HUES48 (cell line): ENCODE measurements around the gene LCE3A.
"Not testable (repeated sequence)": the region's sequence is repeated elsewhere in the genome, so short reads cannot be mapped to it uniquely, and the experiment has no call there.

Source experiments
- H3K27ac ChIP-seq: one replicate; pipeline ENCODE4 v1.7.0; 2013; ENCODE audit warnings: low read depth, low read length, inconsistent platforms
- H3K27me3 ChIP-seq: 2 replicates; pipeline ENCODE4 v1.6.1; 2013; ENCODE audit warnings: mild to moderate bottlenecking, low read length; ENCODE audit not compliant: control insufficient read depth, insufficient read depth
- H3K36me3 ChIP-seq: 2 replicates; pipeline ENCODE4 v1.6.1; 2013; ENCODE audit warnings: low read length; ENCODE audit not compliant: control insufficient read depth, insufficient read depth
- H3K4me1 ChIP-seq: 2 replicates; pipeline ENCODE4 v1.6.1; 2013; ENCODE audit warnings: mild to moderate bottlenecking, low read length; ENCODE audit not compliant: control insufficient read depth, insufficient read depth
- H3K4me3 ChIP-seq: 2 replicates; pipeline ENCODE4 v1.5.1; 2013; ENCODE audit warnings: mild to moderate bottlenecking, low read depth, low read length
- H3K9ac ChIP-seq: 2 replicates; pipeline ENCODE4 v1.6.1; 2013; ENCODE audit warnings: mild to moderate bottlenecking, low read depth, low read length, moderate library complexity
- H3K9me3 ChIP-seq: 2 replicates; pipeline ENCODE4 v1.6.1; 2013; ENCODE audit warnings: low read length; ENCODE audit not compliant: control insufficient read depth, insufficient read depth

The LCE3A gene

GRCh38 chr1:152622803-152623202 lies at the start of gene LCE3A:
Gene LCE3A (minus strand): TSS chr1:152623103. CDS start chr1:152623103, 0 bp downstream.
- H3K9me3 ChIP-seq, result peaks cover 97% of the 10 kb centered on the region
- no peak within 1 kb of the TSS for H3K27ac ChIP-seq
- no peaks in the 10 kb centered on the region for H3K4me1 ChIP-seq
- no peaks in the 10 kb centered on the region for H3K36me3 ChIP-seq
- no peaks in the 10 kb centered on the region for H3K27me3 ChIP-seq
- no peak within 1 kb of the TSS; the same call in 1 of the 2 replicates for H3K4me3 ChIP-seq
- no peak within 1 kb of the TSS for H3K9ac ChIP-seq

- H3K9ac ChIP-seq, result no peak overlapping the region
- H3K36me3 ChIP-seq, result no peaks in the 10 kb centered on the region
- no peak overlapping the region for H3K27ac ChIP-seq
- H3K4me3 ChIP-seq, result no peak overlapping the region
- no peaks in the 10 kb centered on the region for H3K27me3 ChIP-seq
- peaks cover 89% of the 10 kb centered on the region for H3K9me3 ChIP-seq
- H3K4me1 ChIP-seq, result no peaks in the 10 kb centered on the region
These were observed 44.7 kb upstream of the LCE3A start for GRCh38 chr1:152667648-152668047.

DNA sequence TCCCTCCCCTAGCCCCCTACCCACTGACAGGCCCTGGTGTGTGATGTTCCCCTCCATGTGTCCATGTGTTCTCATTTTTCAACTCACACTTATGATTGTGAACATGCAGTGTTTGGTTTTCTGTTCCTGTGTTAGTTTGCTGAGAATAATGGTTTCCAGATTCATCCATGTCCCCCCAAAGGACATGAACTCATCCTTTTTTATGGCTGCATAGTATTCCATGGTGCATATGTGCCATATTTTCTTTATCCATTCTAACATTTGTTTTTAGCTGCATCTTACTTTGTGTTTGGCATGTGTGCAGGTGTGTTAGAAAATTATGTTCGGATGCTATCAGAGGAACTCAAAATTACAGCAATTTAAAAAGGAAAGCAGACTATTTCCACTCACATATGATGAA lies 43.3 kb upstream of the LCE3A start:
- H3K27ac ChIP-seq, H3K27me3 ChIP-seq, H3K9ac ChIP-seq, H3K36me3 ChIP-seq, H3K4me1 ChIP-seq, H3K4me3 ChIP-seq: not testable (repeated sequence)
- peaks cover 92% of the 10 kb centered on the region for H3K9me3 ChIP-seq

DNA sequence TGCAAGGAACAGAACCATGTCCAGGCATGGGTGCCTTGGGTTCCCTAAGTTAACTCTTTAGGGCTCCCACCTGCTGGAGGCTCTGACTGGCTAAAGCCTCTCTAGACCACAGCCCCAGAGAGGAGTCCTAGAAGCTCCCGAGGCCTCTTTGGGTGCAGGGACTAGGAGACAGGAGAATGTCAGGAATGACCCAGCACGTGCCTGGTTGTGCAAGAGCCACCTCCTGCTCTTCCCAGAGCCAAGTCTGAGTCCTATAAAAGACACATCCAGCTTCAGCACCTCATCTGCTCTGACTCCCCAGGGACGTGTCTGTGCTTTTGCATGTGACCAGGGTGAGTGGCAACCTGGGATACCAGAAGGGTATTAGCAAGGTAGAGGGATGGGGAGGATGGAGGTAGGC lies 40.2 kb upstream of the LCE3A start, which contains the start of gene LCE2D:
Gene LCE2D (plus strand): TSS at position 283 of the 400 bp plus-strand sequence. CDS start 726 bp downstream, outside the sequence.
- peaks cover 95% of the 10 kb centered on the region for H3K9me3 ChIP-seq
- H3K9ac ChIP-seq, result no peak within 1 kb of the TSS
- no peaks in the 10 kb centered on the region for H3K4me1 ChIP-seq
- no peak within 1 kb of the TSS for H3K27ac ChIP-seq
- no peaks in the 10 kb centered on the region for H3K27me3 ChIP-seq
- no peak within 1 kb of the TSS for H3K4me3 ChIP-seq
- no peaks in the 10 kb centered on the region for H3K36me3 ChIP-seq

DNA sequence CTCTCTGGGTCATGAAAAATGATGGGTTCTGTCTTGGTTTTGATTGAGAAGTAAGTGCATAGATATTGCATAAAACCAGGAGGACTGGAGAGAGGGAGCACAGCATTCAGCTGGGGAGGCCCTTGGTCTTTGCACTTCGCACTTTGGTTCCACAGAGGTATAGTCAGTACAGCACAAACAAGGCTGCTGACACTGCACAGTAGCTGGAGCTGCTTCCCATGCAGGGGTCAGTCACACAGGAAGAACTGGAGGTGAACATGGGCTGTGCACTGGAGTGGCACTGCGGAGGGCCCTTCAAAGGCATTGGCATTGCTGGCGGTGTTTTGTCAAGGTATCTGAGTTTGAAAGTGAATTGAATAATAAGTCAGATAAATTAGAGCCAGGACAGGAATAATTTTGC lies 35.7 kb upstream of the LCE3A start:
- Histone ChIP-seq H3K4me1 (no peaks in the 10 kb centered on the region), H3K9ac (no peak overlapping the region), H3K27me3 (no peaks in the 10 kb centered on the region), H3K4me3 (no peak overlapping the region), H3K36me3 (no peaks in the 10 kb centered on the region), H3K9me3 (peaks cover 95% of the 10 kb centered on the region), H3K27ac (no peak overlapping the region)

- H3K4me3 ChIP-seq, result no peak overlapping the region
- no peak overlapping the region for H3K9ac ChIP-seq
- H3K4me1 ChIP-seq, result no peaks in the 10 kb centered on the region
- H3K27me3 ChIP-seq, result no peaks in the 10 kb centered on the region
- H3K27ac ChIP-seq, result no peak overlapping the region
- no peaks in the 10 kb centered on the region for H3K36me3 ChIP-seq
- peaks cover 94% of the 10 kb centered on the region for H3K9me3 ChIP-seq
These were observed 34.8 kb upstream of the LCE3A start for GRCh38 chr1:152657677-152658076.

GRCh38 chr1:152656459-152656858 lies 33.6 kb upstream of the LCE3A start:
- Histone ChIP-seq H3K9ac (no peak overlapping the region), H3K27me3 (no peaks in the 10 kb centered on the region), H3K4me1 (no peaks in the 10 kb centered on the region), H3K36me3 (no peaks in the 10 kb centered on the region), H3K9me3 (peaks cover 92% of the 10 kb centered on the region), H3K4me3 (no peak overlapping the region), H3K27ac (no peak overlapping the region)

GRCh38 chr1:152654110-152654509 lies 31.2 kb upstream of the LCE3A start:
- Histone ChIP-seq H3K9me3 (peaks cover 91% of the 10 kb centered on the region), H3K36me3 (no peaks in the 10 kb centered on the region), H3K27me3 (no peaks in the 10 kb centered on the region), H3K4me1 (no peaks in the 10 kb centered on the region), H3K9ac (no peak overlapping the region), H3K4me3 (no peak overlapping the region), H3K27ac (no peak overlapping the region)

- no peaks in the 10 kb centered on the region for H3K4me1 ChIP-seq
- no peak overlapping the region for H3K4me3 ChIP-seq
- no peaks in the 10 kb centered on the region for H3K27me3 ChIP-seq
- H3K36me3 ChIP-seq, result no peaks in the 10 kb centered on the region
- no peak overlapping the region for H3K9ac ChIP-seq
- H3K27ac ChIP-seq, result no peak overlapping the region
- H3K9me3 ChIP-seq, result peaks cover 94% of the 10 kb centered on the region
These were observed 23.8 kb upstream of the LCE3A start for GRCh38 chr1:152646656-152647055.

DNA sequence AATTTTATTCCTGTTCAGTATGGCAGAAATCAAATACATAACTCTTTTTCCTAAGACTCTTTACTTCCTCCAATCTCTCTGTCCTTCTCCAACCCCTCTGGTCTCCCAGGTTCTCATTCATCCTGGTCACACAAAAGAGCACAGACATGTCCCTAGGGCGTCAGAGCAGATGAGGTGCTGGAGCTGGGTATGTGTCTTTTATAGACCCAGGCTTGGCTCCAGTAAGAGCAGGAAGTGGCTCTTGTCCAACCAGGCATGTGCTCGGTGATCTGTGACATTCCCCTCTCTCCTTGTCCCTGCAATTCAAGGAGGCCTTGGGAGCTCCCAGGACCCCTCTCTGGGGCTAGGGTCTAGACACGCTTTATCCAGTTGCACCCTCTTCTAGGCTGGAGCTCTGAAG lies 22.2 kb upstream of the LCE3A start:
- Histone ChIP-seq H3K27ac (no peak overlapping the region), H3K4me1 (no peaks in the 10 kb centered on the region), H3K27me3 (no peaks in the 10 kb centered on the region), H3K36me3 (no peaks in the 10 kb centered on the region), H3K9ac (no peak overlapping the region), H3K9me3 (peaks cover 95% of the 10 kb centered on the region), H3K4me3 (no peak overlapping the region; the same call in 1 of the 2 replicates)

- Histone ChIP-seq H3K27ac (no peak overlapping the region), H3K9ac (no peak overlapping the region), H3K36me3 (no peaks in the 10 kb centered on the region), H3K4me1 (no peaks in the 10 kb centered on the region), H3K4me3 (no peak overlapping the region), H3K27me3 (no peaks in the 10 kb centered on the region), H3K9me3 (peaks cover 96% of the 10 kb centered on the region)
These were observed 21.0 kb upstream of the LCE3A start for GRCh38 chr1:152643945-152644344.

DNA sequence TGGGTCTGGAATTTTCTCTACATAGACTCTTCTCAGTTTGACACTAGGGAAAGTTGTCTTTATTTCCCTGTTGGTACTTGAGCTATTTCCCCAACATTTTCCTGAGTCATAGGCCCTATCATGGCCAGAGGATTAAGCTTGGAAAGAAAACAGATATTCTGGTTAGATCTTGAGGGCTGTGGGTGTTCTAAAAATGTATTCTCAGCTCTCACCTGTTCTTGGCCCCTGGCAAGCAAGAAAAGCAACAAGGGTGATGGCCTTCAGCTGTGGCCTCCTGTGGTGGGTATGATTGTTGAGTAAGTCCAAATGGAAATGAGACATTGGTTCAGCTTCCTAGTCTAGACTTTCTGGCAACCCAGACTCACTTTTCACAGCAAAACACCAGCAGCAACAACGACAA lies 17.4 kb upstream of the LCE3A start:
- Histone ChIP-seq H3K27me3 (no peaks in the 10 kb centered on the region), H3K9ac (no peak overlapping the region), H3K36me3 (no peaks in the 10 kb centered on the region), H3K27ac (no peak overlapping the region), H3K9me3 (peaks cover 94% of the 10 kb centered on the region), H3K4me3 (no peak overlapping the region), H3K4me1 (no peaks in the 10 kb centered on the region)
